ENCODE results near the gene SMARCC2.
"Not testable (repeated sequence)": the region's sequence is repeated elsewhere in the genome, so short reads cannot be mapped to it uniquely, and the experiment has no call there.

Gene SMARCC2

GRCh38 chr12:56206452-56207166 lies 17.3 kb upstream of the SMARCC2 start:
- peak; percentile 43 for DNase-seq

GRCh38 chr12:56205445-56205844 lies 16.2 kb upstream of the SMARCC2 start:
- DNase-seq: no peak

GRCh38 chr12:56204275-56204674 lies 15.0 kb upstream of the SMARCC2 start:
- DNase-seq: no peak

GRCh38 chr12:56202838-56203237 lies 13.6 kb upstream of the SMARCC2 start:
- no peak for DNase-seq

- DNase-seq: no peak
Measured at GRCh38 chr12:56202366-56202765, 13.1 kb upstream of the SMARCC2 start.

- no peak for DNase-seq
Measured at GRCh38 chr12:56198836-56199235, 9.6 kb upstream of the SMARCC2 start.

GRCh38 chr12:56197921-56198635 lies 8.8 kb upstream of the SMARCC2 start:
- no peak for DNase-seq

- DNase-seq: not testable (repeated sequence)
Measured at GRCh38 chr12:56196818-56197550, 7.7 kb upstream of the SMARCC2 start.

- DNase-seq: peak; percentile 61
Measured at GRCh38 chr12:56193025-56193578, 3.8 kb upstream of the SMARCC2 start.

- no peak for DNase-seq
Measured at GRCh38 chr12:56192582-56192981, 3.3 kb upstream of the SMARCC2 start.

GRCh38 chr12:56190695-56191155 lies 1.4 kb upstream of the SMARCC2 start:
- DNase-seq: no peak

- DNase-seq: peak; percentile 81
Measured at GRCh38 chr12:56189918-56190694, 823 bp upstream of the SMARCC2 start.

- no peak for DNase-seq
Measured at GRCh38 chr12:56188778-56189098, 545 bp downstream of the SMARCC2 start.

- DNase-seq: no peak
Measured at GRCh38 chr12:56188131-56188777, 1.0 kb downstream of the SMARCC2 start.

- no peak for DNase-seq
Measured at GRCh38 chr12:56186957-56187356, 2.3 kb downstream of the SMARCC2 start.

- DNase-seq: no peak
Measured at GRCh38 chr12:56178347-56178746, 10.9 kb downstream of the SMARCC2 start.

- DNase-seq: no peak
Measured at GRCh38 chr12:56172839-56173238, 16.4 kb downstream of the SMARCC2 start.

- no peak for DNase-seq
Measured at GRCh38 chr12:56169229-56169759, 20.0 kb downstream of the SMARCC2 start.

GRCh38 chr12:56165369-56165768 lies 23.9 kb downstream of the SMARCC2 start:
- no peak for DNase-seq

GRCh38 chr12:56164345-56164729 lies 24.9 kb downstream of the SMARCC2 start:
- DNase-seq: no peak

GRCh38 chr12:56163533-56164344 lies 25.5 kb downstream of the SMARCC2 start:
- no peak for DNase-seq
